GM10266 (cell line): ENCODE results near the gene ANXA2.

ENCODE experiments used
- DNase-seq: peaks from one replicate; pipeline ENCODE4 v3.0.0; 2012; ENCODE audit errors: extremely low spot score
- CTCF ChIP-seq: IDR thresholded peaks from 2 replicates; pipeline ENCODE4 v1.5.1; 2012; ENCODE audit warnings: mild to moderate bottlenecking, low read depth; ENCODE audit not compliant: control insufficient read depth, insufficient read depth; ENCODE audit errors: missing control alignments

ANXA2 gene

GRCh38 chr15:60355148-60355857 is 42.5 kb downstream of the ANXA2 start:
- TF ChIP-seq CTCF: no peak
- DNase-seq: no peak

GRCh38 chr15:60353245-60353920 is 44.4 kb downstream of the ANXA2 start:
- DNase-seq: no peak
- no peak for TF ChIP-seq CTCF

- no peak for DNase-seq
- no peak for TF ChIP-seq CTCF
Observed at GRCh38 chr15:60352525-60352924, 45.3 kb downstream of the ANXA2 start.

DNA sequence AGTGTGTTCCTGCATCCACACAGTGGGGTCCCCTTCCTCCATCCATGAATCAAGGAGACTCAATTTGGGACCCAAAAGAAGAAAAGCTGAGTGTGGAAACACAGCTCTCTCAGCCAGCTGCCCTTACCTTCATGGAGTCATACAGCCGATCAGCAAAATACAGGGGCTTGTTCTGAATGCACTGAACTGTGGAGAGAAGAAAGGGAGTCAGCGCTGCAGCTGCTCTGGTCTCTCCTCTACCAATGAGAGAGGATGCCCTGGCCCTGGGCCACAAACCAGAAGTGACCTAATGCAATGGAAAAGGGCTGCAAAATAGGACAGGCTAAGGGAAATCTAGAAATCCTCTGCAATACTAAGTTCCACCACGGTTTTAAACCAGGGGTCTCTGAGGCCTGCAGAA is 46.7 kb downstream of the ANXA2 start:
- no peak for DNase-seq
- TF ChIP-seq CTCF: no peak

- TF ChIP-seq CTCF: no peak
- no peak for DNase-seq
Observed at GRCh38 chr15:60350108-60350507, 47.7 kb downstream of the ANXA2 start.

GRCh38 chr15:60349589-60349988 is 48.2 kb downstream of the ANXA2 start:
- no peak for DNase-seq
- TF ChIP-seq CTCF: no peak

DNA sequence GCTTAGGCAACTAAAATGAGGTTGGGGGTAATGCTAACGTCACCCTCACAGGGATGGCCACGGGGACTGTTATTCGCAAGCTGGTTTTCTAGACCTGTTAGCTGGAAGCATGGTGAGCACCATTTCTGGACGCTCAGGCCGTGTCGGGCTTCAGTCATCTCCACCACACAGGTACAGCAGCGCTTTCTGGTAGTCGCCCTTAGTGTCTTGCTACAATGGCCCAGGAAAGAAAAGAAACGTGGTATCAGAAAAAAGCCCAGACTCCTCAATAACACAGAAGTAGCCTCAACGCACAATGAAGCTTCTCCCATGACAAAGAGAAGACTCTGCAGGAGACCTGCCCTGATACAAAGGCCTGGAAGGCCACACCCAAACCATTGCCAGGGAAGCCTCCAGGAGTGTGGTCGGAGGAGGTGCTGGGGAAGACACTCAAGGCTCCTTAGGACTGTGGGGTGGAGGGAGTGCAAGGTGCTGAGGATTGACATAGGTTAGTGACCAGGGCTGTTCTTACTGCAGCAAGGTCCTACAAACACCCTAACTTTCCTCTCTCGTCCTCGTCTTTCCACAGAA is 50.2 kb downstream of the ANXA2 start:
- TF ChIP-seq CTCF: no peak
- DNase-seq: no peak
